GM12878 (cell line): Measurements from ENCODE around the gene DEF6. TPM values are rescaled to one million over a fixed set of nuclear protein-coding genes. Genes with fewer than 3 reads are reported as not detected.

Source experiments
- BCLAF1 ChIP-seq: fragments of 450-650 bp; IDR thresholded peaks from 2 replicates; pipeline ENCODE4 v1.6.1; 2017; ENCODE audit warnings: antibody characterized with exemption, mild to moderate bottlenecking, moderate library complexity
- CUX1 ChIP-seq: IDR thresholded peaks from 2 replicates; pipeline ENCODE4 v1.6.1; 2012; ENCODE audit warnings: improper control_type of control experiment, low read depth, low read length; ENCODE audit not compliant: insufficient replicate concordance
- MTA2 ChIP-seq: fragments of 450-650 bp; IDR thresholded peaks from 2 replicates; pipeline ENCODE4 v1.6.1; 2016; ENCODE audit warnings: low read depth, mild to moderate bottlenecking, moderate library complexity
- POU2F2 ChIP-seq: IDR thresholded peaks from 3 replicates; pipeline ENCODE4 v1.6.1; 2011; ENCODE audit warnings: low read depth, mild to moderate bottlenecking, low read length, borderline replicate concordance
- SUPT20H ChIP-seq: IDR thresholded peaks from 2 replicates; pipeline ENCODE4 v1.6.1; 2011; ENCODE audit warnings: low read depth, mild to moderate bottlenecking, low read length, moderate library complexity, borderline replicate concordance; ENCODE audit not compliant: control insufficient read depth
- ZZZ3 ChIP-seq: IDR thresholded peaks from 2 replicates; pipeline ENCODE4 v1.6.1; 2011; ENCODE audit warnings: low read depth; ENCODE audit not compliant: control insufficient read depth, insufficient read length
- polyA plus RNA-seq, 11 experiments: library from polyadenylated mRNA; depleted of rRNA in 4 of 11; unstranded in 6 of 11; stranded (reverse) in 5 of 11; fragments of >200 nt; fragmentation: Nextera tagmentation in 4 of 11; fragmentation: Illumina TruSeq in 1 of 11; extraction: Ambion mirVana in 4 of 11; extraction: Trizol in 1 of 11; gene quantifications; 1 replicate in 1 of 11; 2 replicates in 10 of 11; pipeline versions ENCODE4 v1.2.1 to v1.2.3, GENCODE V29; 2011 to 2016; ENCODE audit warnings: inconsistent platforms in 2 of 11, missing spikeins in 2 of 11, low read depth in 1 of 11
- total RNA-seq, 4 experiments: library from RNA; depleted of rRNA in 3 of 4; stranded (reverse); fragments of >200 nt in 3 of 4; fragmentation: Illumina TruSeq in 1 of 4; extraction: Trizol in 1 of 4; gene quantifications; 2 replicates each; pipeline versions ENCODE4 v1.2.1 to v1.2.3, GENCODE V29; 2013 to 2021

Gene DEF6
- total and polyA plus RNA-seq, 10 of the 15 experiments (the other 5 are each of a cell fraction or from before 2014, with no cell fraction given), result 3.3 to 69.5 (median 48.8) TPM

GRCh38 chr6:35356391-35356790, 58.8 kb downstream of the DEF6 start (continued):
- no peak for TF ChIP-seq BCLAF1
- TF ChIP-seq CUX1, result no peak
- TF ChIP-seq SUPT20H, result no peak
- TF ChIP-seq ZZZ3, result no peak
- no peak for TF ChIP-seq MTA2
- no peak for TF ChIP-seq POU2F2
- TF ChIP-seq, all 136 proteins: peak for 0
